Dedifferentiated amniotic fluid mesenchymal stem cell (primary cell): ENCODE measurements around the gene IFITM5.
"Not testable (repeated sequence)": the region's sequence is repeated elsewhere in the genome, so short reads cannot be mapped to it uniquely, and the experiment has no call there.

Experiments
- DNase-seq: peaks from one replicate; pipeline ENCODE4 v3.0.0-alpha.2; 2016; ENCODE audit errors: extremely low spot score

The IFITM5 gene

DNA sequence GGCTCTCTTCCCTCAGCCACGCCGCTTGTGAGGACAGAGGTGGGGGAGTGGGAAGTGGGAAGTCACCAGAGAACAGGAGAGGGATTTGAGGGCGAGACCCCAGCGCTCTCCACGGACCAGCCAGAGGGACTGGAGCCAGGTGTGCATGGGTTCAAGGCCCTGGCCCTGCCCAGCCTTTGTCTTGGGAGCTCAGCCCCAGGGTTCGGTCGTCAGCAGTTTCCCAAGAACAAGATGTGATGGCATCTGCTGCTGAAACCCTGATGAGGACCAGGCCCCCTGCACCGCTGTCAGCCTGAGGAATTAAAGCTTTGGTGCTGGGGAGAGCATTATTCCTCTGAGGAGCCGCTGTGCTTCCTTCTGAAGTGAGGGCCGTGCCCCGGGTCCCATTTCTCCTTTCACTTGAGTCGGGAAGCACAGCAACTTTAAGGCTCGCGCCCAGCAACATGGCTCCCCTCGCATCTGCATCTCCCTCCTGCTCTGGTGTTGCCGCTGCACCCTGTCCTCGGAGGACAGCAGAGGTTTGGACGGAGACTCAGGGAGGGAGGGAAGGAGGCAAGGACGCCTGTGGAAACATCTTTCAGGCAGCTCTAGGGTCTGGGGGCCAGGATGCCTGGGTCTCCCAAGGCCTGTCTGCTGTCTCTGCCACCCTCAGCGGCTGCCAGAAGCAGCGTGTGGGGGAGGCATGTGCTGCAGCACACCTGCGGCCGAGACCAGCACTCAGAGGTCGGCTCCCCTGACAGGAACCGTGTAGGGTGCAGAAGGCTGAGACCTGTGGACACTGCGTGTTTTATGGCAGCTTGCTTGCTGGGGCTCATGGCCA lies 3.8 kb downstream of the IFITM5 start:
- DNase-seq: no peak

DNA sequence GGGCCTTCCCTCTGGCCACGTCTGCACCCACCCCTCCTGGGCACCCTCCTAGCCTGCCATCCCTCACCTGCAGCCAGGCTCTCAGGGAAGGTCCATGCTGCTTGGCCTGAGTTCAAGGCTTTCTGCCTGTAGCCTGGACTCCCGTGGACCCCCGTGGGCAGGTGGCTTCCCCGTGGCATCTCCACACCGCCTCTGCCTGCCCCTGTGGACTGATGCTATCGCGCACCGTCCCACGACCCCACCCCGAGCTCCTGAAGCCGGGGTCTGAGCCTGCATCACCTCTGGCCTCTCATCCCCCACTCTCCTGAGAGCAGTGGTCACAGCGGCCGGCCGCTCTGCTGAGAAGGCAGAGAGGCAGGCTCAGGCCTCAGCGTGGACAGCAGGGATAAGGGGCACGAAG lies 4.5 kb downstream of the IFITM5 start:
- DNase-seq: no peak

GRCh38 chr11:293852-294661 lies 5.3 kb downstream of the IFITM5 start:
- no peak for DNase-seq

DNA sequence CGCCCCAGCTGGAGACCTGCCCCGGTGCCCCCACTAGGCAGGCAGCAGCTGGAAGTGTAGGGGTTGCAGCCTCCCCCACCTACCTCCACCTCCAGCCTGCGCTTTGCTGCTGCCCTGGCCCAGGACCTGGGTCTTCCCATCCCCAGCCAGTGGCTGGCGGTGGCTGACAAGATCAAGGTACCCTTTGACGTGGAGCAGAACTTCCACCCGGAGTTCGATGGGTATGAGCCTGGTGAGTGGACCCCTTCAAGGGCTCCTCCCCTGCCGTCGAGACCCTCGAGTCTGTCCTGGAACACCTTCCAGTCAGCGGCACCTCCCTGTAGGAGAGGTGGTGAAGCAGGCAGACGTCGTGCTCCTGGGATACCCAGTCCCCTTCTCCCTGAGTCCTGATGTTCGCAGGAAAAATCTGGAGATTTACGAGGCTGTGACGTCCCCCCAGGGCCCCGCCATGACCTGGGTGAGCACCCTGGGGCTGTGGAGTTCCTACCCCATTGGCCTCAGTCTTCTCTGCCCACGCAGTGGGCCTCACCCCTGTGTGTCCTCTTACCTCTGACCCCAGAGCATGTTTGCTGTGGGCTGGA lies 6.0 kb downstream of the IFITM5 start:
- no peak for DNase-seq

- no peak for DNase-seq
Measured at GRCh38 chr11:292211-293121, 6.9 kb downstream of the IFITM5 start.

GRCh38 chr11:291281-292210 lies 7.8 kb downstream of the IFITM5 start:
- no peak for DNase-seq

- DNase-seq: no peak
Measured at GRCh38 chr11:290621-291231, 8.6 kb downstream of the IFITM5 start.

GRCh38 chr11:289712-290620 lies 9.4 kb downstream of the IFITM5 start:
- no peak for DNase-seq

GRCh38 chr11:289398-289711 lies 10.0 kb downstream of the IFITM5 start:
- DNase-seq: no peak

- DNase-seq: no peak
Measured at GRCh38 chr11:288478-289397, 10.6 kb downstream of the IFITM5 start, which contains the start of gene PGGHG. PGGHG (plus strand) TSS chr11:289126; CDS start chr11:289817, 691 bp downstream.

- DNase-seq: no peak
Measured at GRCh38 chr11:287821-288477, 11.4 kb downstream of the IFITM5 start.

- DNase-seq: not testable (repeated sequence)
Measured at GRCh38 chr11:286977-287820, 12.1 kb downstream of the IFITM5 start.

DNA sequence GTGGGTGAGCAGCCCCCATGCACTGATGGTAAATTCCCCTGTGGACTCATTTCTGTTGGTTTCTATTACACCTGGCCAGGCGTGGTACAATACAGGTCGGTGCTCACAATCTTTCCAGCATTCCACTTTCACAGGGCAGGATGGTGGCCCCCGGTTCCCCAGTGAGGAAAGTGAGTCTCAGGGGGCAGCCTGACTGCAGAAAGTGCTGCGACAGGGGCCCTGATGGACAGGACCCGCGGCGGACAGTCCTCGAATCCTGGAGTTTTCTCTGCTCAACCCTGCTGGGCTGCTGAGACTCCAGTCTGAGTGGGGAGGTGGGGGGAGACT lies 13.5 kb downstream of the IFITM5 start:
- DNase-seq: no peak

GRCh38 chr11:285021-285893 lies 14.1 kb downstream of the IFITM5 start:
- DNase-seq: no peak
